Spleen (tissue), 11 donors: ENCODE data around the gene EPAS1. TPM values are rescaled to one million over a fixed set of nuclear protein-coding genes. Genes with fewer than 3 reads are reported as not detected.

Experiments
- DNase-seq: peaks from one replicate; pipeline ENCODE4 v3.0.0-alpha.2; 2020
- H3K27ac ChIP-seq, 8 donors: fragments of 200-600 bp; sonication (generic) in 7 of 8; 1 replicate in 4 of 8; 2 replicates in 4 of 8; pipeline versions ENCODE4 v1.5.0 to v1.8.0; 2016 to 2021; ENCODE audit warnings: inconsistent platforms in 4 of 8, mild to moderate bottlenecking in 4 of 8, moderate library complexity in 1 of 8
- H3K27me3 ChIP-seq, 7 donors: fragments of 200-600 bp; sonication (generic) in 6 of 7; replicated peaks in 1 of 7; 1 replicate in 4 of 7; 2 replicates in 3 of 7; pipeline versions ENCODE4 v1.5.0 to v1.8.0; 2016 to 2021; ENCODE audit warnings: inconsistent platforms in 3 of 7, mild to moderate bottlenecking in 1 of 7
- H3K36me3 ChIP-seq, 6 donors: fragments of 200-600 bp; sonication (generic) in 5 of 6; 1 replicate in 4 of 6; 2 replicates in 2 of 6; pipeline versions ENCODE4 v1.5.0 to v1.8.0; 2016 to 2021; ENCODE audit warnings: inconsistent platforms in 2 of 6
- H3K4me1 ChIP-seq, 6 donors: fragments of 200-600 bp; sonication (generic) in 5 of 6; 1 replicate in 3 of 6; 2 replicates in 3 of 6; pipeline versions ENCODE4 v1.5.0 to v1.8.0; 2016 to 2021; ENCODE audit warnings: inconsistent platforms in 3 of 6
- H3K4me3 ChIP-seq, 8 donors: fragments of 200-600 bp; sonication (generic) in 7 of 8; 1 replicate in 4 of 8; 2 replicates in 4 of 8; pipeline versions ENCODE4 v1.5.0 to v1.8.0; 2016 to 2021; ENCODE audit warnings: inconsistent platforms in 4 of 8, mild to moderate bottlenecking in 4 of 8, moderate library complexity in 2 of 8
- H3K9me3 ChIP-seq, 8 donors: fragments of 200-600 bp; sonication (generic) in 7 of 8; 1 replicate in 4 of 8; 2 replicates in 4 of 8; pipeline versions ENCODE4 v1.5.0 to v1.8.0; 2016 to 2021; ENCODE audit warnings: inconsistent platforms in 4 of 8
- CTCF ChIP-seq, 11 experiments: fragments of 200-600 bp in 7 of 11; fragments of 450-650 bp in 4 of 11; sonication (generic) in 4 of 11; IDR thresholded peaks in 8 of 11; conservative IDR thresholded peaks in 3 of 11; 1 replicate in 7 of 11; 2 replicates in 4 of 11; pipeline versions ENCODE4 v1.4.0 to v1.8.0; 2016 to 2021; ENCODE audit warnings: antibody characterized with exemption in 11 of 11, inconsistent platforms in 4 of 11, mild to moderate bottlenecking in 1 of 11
- POLR2A ChIP-seq, 3 donors: fragments of 450-650 bp; IDR thresholded peaks; one replicate each; pipeline ENCODE4 v1.5.1; 2017; ENCODE audit warnings: antibody characterized with exemption in 3 of 3, mild to moderate bottlenecking in 1 of 3
- POLR2AphosphoS5 ChIP-seq, 3 donors: sonication (generic); formaldehyde crosslinking; IDR thresholded peaks; one replicate each; pipeline ENCODE4 v1.5.1; 2017; ENCODE audit warnings: antibody characterized with exemption in 3 of 3
- WGBS, 5 donors: extraction: QIAGEN DNeasy Blood & Tissue Kit in 3 of 5; methylation state at CpG; one replicate each; pipeline versions ENCODE4 v1.1.5 to v1.1.7; 2013 to 2018; 5-methylcytosine and 5-hydroxymethylcytosine counted together
- intact Hi-C: fragments of 100-400 bp; cut with DNase I; formaldehyde crosslinking; loops from one replicate; pipeline ENCODE4 v1.15.0; 2023; ENCODE audit warnings: low total_unique reads
- polyA plus RNA-seq, 3 donors: library from polyadenylated mRNA; stranded (reverse); fragments of 200-250 nt; gene quantifications; one replicate each; pipeline ENCODE4 v1.2.1, GENCODE V29; 2013
- total RNA-seq, 7 donors: library from RNA; depleted of rRNA in 3 of 7; stranded (reverse); fragments of >200 nt in 3 of 7; fragmentation: NEBNext Ultra II Directional in 4 of 7; extraction: Animal tissue kit (Norgen Biotek cat#: 25700) in 4 of 7; gene quantifications; one replicate each; pipeline versions ENCODE4 v1.1.0 to v1.2.1, GENCODE V29; 2016 to 2021
- donor health status: healthy with polysubstance abuse.
- donor health status: DM: no; HTN: no; CAD: no; lungs with moderate emphysema.
- donor health status: DM: no; HTN: no; CAD: no.
- donor health status: Bipolar disorder and iron deficiency.
- donor health status: healthy.
- donor health status: DM: no; HTN: no; CAD: no.
- donor health status: DM: yes; HTN: yes; CAD: no.

EPAS1 gene
- total and polyA plus RNA-seq, 10 donors: 30.5 to 330 (median 213) TPM

DNA sequence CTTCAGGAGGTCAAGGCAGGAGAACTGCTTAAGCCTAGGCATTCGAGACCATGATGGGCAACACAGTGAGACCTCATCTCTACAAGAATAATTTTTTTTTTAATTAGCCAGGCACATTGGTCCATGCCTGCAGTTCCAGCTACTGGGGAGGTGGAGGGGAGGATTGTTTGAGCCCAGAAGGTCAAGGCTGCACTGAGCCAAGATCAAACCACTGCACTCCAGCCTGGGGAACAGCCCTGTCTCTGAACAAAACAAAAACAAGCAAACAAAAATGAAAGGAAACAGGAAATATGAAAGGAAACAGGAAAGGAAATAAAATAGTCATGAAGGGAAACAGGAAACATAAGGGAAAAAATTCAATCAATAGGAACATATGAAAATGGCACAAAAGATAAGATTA, 117.5 kb downstream of the EPAS1 start:
- Histone ChIP-seq H3K27me3 (no peaks in the 10 kb centered on the region), H3K9me3 (peaks cover 0 to 43% (median 36%) of the 10 kb centered on the region in 8 donors), H3K36me3 (no peaks in the 10 kb centered on the region), H3K27ac (no peak overlapping the region), H3K4me3 (no peak overlapping the region), H3K4me1 (peaks cover 0 to 3% (median 0%) of the 10 kb centered on the region in 6 donors)
- TF ChIP-seq POLR2A (IDR thresholded peaks at IDR 0.05): no peak
- TF ChIP-seq CTCF (IDR thresholded peaks at IDR 0.05 in 8 of 11, conservative IDR thresholded peaks at IDR 0.05 in 3 of 11): no peak
- no peak for TF ChIP-seq POLR2AphosphoS5 (IDR thresholded peaks at IDR 0.05)
- intact Hi-C loops: no loop called here
- DNase-seq: no peak
- 31 to 68% (median 65%) methylated on average over 1 of the region's 1 CpG for WGBS, 5 donors

- Histone ChIP-seq H3K4me1 (peaks cover 0 to 3% (median 0%) of the 10 kb centered on the region in 6 donors), H3K9me3 (peaks cover 0 to 43% (median 36%) of the 10 kb centered on the region in 8 donors), H3K36me3 (no peaks in the 10 kb centered on the region), H3K27me3 (no peaks in the 10 kb centered on the region), H3K4me3 (no peak overlapping the region), H3K27ac (no peak overlapping the region)
- DNase-seq: no peak
- intact Hi-C loops: no loop called here
- no peak for TF ChIP-seq POLR2A (IDR thresholded peaks at IDR 0.05)
- no peak for TF ChIP-seq CTCF (IDR thresholded peaks at IDR 0.05 in 8 of 11, conservative IDR thresholded peaks at IDR 0.05 in 3 of 11)
- no peak for TF ChIP-seq POLR2AphosphoS5 (IDR thresholded peaks at IDR 0.05)
Measured at GRCh38 chr2:46416280-46416679, 119.1 kb downstream of the EPAS1 start.

DNA sequence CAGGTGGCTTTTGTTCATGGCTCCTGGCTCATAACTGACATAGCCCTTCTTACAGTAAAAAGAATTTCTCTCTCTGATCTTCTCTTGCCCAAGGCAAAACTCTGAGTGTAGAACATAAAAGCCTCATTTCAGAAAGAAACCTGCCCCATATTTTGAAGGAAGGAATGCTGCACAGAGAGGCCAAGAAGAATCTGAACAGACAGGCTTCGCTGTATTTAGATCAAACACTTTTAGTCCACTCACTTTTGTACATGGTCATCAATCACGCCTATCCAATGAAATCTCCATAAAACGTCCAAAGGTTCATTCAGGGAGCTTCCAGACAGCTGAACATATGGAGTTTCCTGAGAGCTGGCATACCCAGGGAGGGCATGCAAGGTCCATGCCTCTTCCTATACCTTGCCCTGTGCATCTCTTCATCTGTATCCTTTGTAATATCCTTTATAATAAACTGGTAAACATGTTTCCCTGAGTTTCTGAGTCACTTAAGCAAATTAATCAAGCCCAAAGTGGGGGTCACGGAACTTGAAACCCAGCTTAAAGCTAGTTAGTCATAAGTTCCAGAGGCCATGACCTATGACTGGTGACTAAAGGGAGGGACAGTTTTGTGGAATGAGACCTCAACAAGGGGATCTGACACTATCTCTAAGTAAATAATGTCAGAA, 119.7 kb downstream of the EPAS1 start:
- WGBS, 5 donors: 78 to 91% (median 85%) methylated on average over 4 of the region's 4 CpGs
- peaks cover 0 to 3% (median 0%) of the 10 kb centered on the region in 6 donors for H3K4me1 ChIP-seq
- no peak for TF ChIP-seq POLR2AphosphoS5 (IDR thresholded peaks at IDR 0.05)
- no peak for TF ChIP-seq POLR2A (IDR thresholded peaks at IDR 0.05)
- no peak for TF ChIP-seq CTCF (IDR thresholded peaks at IDR 0.05 in 8 of 11, conservative IDR thresholded peaks at IDR 0.05 in 3 of 11)
- H3K9me3 ChIP-seq: peaks cover 0 to 43% (median 36%) of the 10 kb centered on the region in 8 donors
- no peak overlapping the region for H3K27ac ChIP-seq
- no peak overlapping the region for H3K4me3 ChIP-seq
- H3K27me3 ChIP-seq: no peaks in the 10 kb centered on the region
- no peaks in the 10 kb centered on the region for H3K36me3 ChIP-seq
- intact Hi-C loops: no loop called here
- no peak for DNase-seq

DNA sequence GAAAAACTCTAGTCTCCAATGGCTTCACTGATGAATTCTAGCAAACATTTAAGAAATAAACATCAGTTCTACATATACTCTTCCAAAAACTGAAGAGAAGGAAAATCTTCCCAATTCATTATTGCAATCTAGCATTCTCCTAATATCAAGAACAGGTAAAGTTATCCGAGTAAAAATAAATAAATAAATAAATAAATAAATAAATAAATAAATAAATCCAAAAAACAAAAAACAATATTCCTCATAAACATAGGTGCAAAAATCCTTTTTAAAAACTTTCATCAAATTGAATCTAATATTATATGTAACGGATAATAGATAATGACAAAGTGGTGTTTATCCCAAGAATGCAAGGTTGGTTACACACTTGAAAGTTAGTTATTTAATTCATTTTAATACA, 123.7 kb downstream of the EPAS1 start:
- Histone ChIP-seq H3K36me3 (no peaks in the 10 kb centered on the region), H3K9me3 (peaks cover 0 to 31% (median 27%) of the 10 kb centered on the region in 8 donors), H3K4me3 (no peak overlapping the region), H3K4me1 (no peaks in the 10 kb centered on the region), H3K27me3 (no peaks in the 10 kb centered on the region), H3K27ac (no peak overlapping the region)
- no peak for DNase-seq
- WGBS, 5 donors: 71 to 99% (median 95%) methylated on average over 2 of the region's 2 CpGs
- TF ChIP-seq POLR2A (IDR thresholded peaks at IDR 0.05) (no peak), POLR2AphosphoS5 (IDR thresholded peaks at IDR 0.05) (no peak), CTCF (IDR thresholded peaks at IDR 0.05 in 8 of 11, conservative IDR thresholded peaks at IDR 0.05 in 3 of 11) (no peak)
- intact Hi-C loops: no loop called here
